WTC11 (cell line): ENCODE measurements around the gene INPP5A. TPM values are rescaled to one million over a fixed set of nuclear protein-coding genes. Genes with fewer than 3 reads are reported as not detected.

Source experiments
- ATAC-seq: fragments of 200-7000 bp; cut with Tn5 transposase; 2 replicates; pipeline ENCODE4 v1.10.0; 2021; ENCODE audit warnings: mild to moderate bottlenecking, moderate library complexity
- CTCF ChIA-PET: fragments of 300-600 bp; sonication (Branson Sonifier 250); formaldehyde crosslinking; loops from one replicate; lab custom pipeline; 2021; ENCODE audit warnings: antibody characterized with exemption; lab: Charles Lee
- POLR2A ChIA-PET: fragments of 350-600 bp; sonication (Branson Sonifier 250); formaldehyde crosslinking; loops from one replicate; lab custom pipeline; 2021; ENCODE audit warnings: antibody characterized with exemption; lab: Charles Lee
- DNase-seq: peaks from one replicate; pipeline ENCODE4 v3.0.0; 2021; ENCODE audit warnings: low spot score
- H3K27ac Mint-ChIP-seq: 2 replicates; pipeline ENCODE4 v1.8.0; 2021; ENCODE audit warnings: mixed read lengths
- H3K27me3 Mint-ChIP-seq: 2 replicates; pipeline ENCODE4 v1.8.0; 2021; ENCODE audit warnings: low read depth, mild to moderate bottlenecking, moderate library complexity, mixed read lengths
- H3K36me3 Mint-ChIP-seq: 2 replicates; pipeline ENCODE4 v1.8.0; 2021; ENCODE audit warnings: mixed read lengths
- H3K4me1 Mint-ChIP-seq: 2 replicates; pipeline ENCODE4 v1.8.0; 2022; ENCODE audit warnings: mixed read lengths
- H3K4me3 Mint-ChIP-seq: 2 replicates; pipeline ENCODE4 v1.8.0; 2021; ENCODE audit warnings: mild to moderate bottlenecking, moderate library complexity, mixed read lengths
- H3K9me3 Mint-ChIP-seq: 2 replicates; pipeline ENCODE4 v1.8.0; 2021; ENCODE audit warnings: mixed read lengths
- CREB1 ChIP-seq: sonication (generic); formaldehyde crosslinking; IDR thresholded peaks from 2 replicates; pipeline ENCODE4 v1.8.0; 2023; ENCODE audit warnings: mild to moderate bottlenecking, missing genetic modification reagents
- GTF2I ChIP-seq: fragments of 250-450 bp; sonication (Bioruptor Pico); conservative IDR thresholded peaks from 2 replicates; pipeline ENCODE4 v1.4.0; 2021; ENCODE audit warnings: mild to moderate bottlenecking
- NFATC4 ChIP-seq: fragments of 250-450 bp; sonication (Bioruptor Pico); IDR thresholded peaks from 2 replicates; pipeline ENCODE4 v1.9.0; 2021; ENCODE audit warnings: mild to moderate bottlenecking
- NFYB ChIP-seq: sonication (generic); formaldehyde crosslinking; conservative IDR thresholded peaks from 2 replicates; pipeline ENCODE4 v1.8.0; 2022; ENCODE audit warnings: low read depth, missing genetic modification reagents
- NR3C1 ChIP-seq: sonication (generic); formaldehyde crosslinking; conservative IDR thresholded peaks from 2 replicates; pipeline ENCODE4 v1.8.1; 2023; ENCODE audit warnings: low read depth, mild to moderate bottlenecking, missing genetic modification reagents
- SP1 ChIP-seq: sonication (generic); formaldehyde crosslinking; conservative IDR thresholded peaks from 2 replicates; pipeline ENCODE4 v1.8.1; 2022; ENCODE audit warnings: missing genetic modification reagents
- TCF7 ChIP-seq: sonication (generic); formaldehyde crosslinking; IDR thresholded peaks from 2 replicates; pipeline ENCODE4 v1.8.0; 2022; ENCODE audit warnings: mild to moderate bottlenecking, low read depth, missing genetic modification reagents, moderate library complexity
- ZNF121 ChIP-seq: sonication (generic); formaldehyde crosslinking; IDR thresholded peaks from 2 replicates; pipeline ENCODE4 v1.8.0; 2023; ENCODE audit warnings: missing genetic modification reagents
- total RNA-seq: library from RNA; stranded (reverse); gene quantifications from 3 replicates; pipeline ENCODE4 v1.2.3, GENCODE V29; 2021
- TF ChIP-seq, protein P1 (sequence below): fragments of 250-450 bp; sonication (Bioruptor Pico); IDR thresholded peaks from 2 replicates; pipeline ENCODE4 v1.9.0; 2021; ENCODE audit warnings: mild to moderate bottlenecking, borderline replicate concordance
- TF ChIP-seq, protein P2 (sequence below): sonication (generic); formaldehyde crosslinking; IDR thresholded peaks from 2 replicates; pipeline ENCODE4 v1.8.1; 2022; ENCODE audit warnings: mild to moderate bottlenecking, moderate library complexity, missing genetic modification reagents
- TF ChIP-seq, protein P3 (sequence below): sonication (generic); formaldehyde crosslinking; IDR thresholded peaks from 2 replicates; pipeline ENCODE4 v1.8.0; 2022; ENCODE audit warnings: mild to moderate bottlenecking, missing genetic modification reagents

The INPP5A gene
- total RNA-seq, 1 experiment from 2014 or later, result 22.1 TPM

DNA sequence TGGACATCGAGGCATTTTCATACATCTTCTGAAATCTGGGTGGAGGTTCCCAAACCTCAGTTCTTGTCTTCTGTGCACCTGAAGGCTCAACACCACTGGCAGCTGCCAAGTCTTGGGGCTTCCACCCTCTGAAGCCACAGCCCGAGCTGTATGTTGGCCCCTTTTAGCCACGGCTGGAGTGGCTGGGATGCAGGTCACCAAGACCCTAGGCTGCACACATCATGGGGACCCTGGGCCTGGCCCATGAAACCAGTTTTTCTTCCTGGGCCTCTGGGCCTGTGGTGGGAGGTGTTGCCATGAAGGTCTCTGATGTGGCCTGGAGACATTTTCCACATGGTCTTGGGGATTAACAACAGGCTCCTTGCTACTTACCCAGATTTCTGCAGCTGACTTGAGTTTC is 62.1 kb downstream of the INPP5A start:
- ChIA-PET POLR2A (no interaction called here), CTCF (no interaction called here)
- Mint-ChIP-seq H3K36me3 (peaks cover 43% of the 10 kb centered on the region), H3K4me1 (no peaks in the 10 kb centered on the region), H3K4me3 (no peak overlapping the region), H3K27me3 (peaks cover 48% of the 10 kb centered on the region), H3K27ac (no peak overlapping the region), H3K9me3 (peaks cover 66% of the 10 kb centered on the region)
- ATAC-seq (no peak), DNase-seq (no peak)
- TF ChIP-seq SP1 (CRISPR knock-in tag), result no peak
- TF ChIP-seq ZNF121 (CRISPR knock-in tag), result no peak
- TF ChIP-seq NR3C1 (CRISPR knock-in tag), result no peak
- TF ChIP-seq GTF2I (CRISPR knock-in tag), result no peak
- no peak for TF ChIP-seq TCF7 (CRISPR knock-in tag)
- TF ChIP-seq, protein P1, sequence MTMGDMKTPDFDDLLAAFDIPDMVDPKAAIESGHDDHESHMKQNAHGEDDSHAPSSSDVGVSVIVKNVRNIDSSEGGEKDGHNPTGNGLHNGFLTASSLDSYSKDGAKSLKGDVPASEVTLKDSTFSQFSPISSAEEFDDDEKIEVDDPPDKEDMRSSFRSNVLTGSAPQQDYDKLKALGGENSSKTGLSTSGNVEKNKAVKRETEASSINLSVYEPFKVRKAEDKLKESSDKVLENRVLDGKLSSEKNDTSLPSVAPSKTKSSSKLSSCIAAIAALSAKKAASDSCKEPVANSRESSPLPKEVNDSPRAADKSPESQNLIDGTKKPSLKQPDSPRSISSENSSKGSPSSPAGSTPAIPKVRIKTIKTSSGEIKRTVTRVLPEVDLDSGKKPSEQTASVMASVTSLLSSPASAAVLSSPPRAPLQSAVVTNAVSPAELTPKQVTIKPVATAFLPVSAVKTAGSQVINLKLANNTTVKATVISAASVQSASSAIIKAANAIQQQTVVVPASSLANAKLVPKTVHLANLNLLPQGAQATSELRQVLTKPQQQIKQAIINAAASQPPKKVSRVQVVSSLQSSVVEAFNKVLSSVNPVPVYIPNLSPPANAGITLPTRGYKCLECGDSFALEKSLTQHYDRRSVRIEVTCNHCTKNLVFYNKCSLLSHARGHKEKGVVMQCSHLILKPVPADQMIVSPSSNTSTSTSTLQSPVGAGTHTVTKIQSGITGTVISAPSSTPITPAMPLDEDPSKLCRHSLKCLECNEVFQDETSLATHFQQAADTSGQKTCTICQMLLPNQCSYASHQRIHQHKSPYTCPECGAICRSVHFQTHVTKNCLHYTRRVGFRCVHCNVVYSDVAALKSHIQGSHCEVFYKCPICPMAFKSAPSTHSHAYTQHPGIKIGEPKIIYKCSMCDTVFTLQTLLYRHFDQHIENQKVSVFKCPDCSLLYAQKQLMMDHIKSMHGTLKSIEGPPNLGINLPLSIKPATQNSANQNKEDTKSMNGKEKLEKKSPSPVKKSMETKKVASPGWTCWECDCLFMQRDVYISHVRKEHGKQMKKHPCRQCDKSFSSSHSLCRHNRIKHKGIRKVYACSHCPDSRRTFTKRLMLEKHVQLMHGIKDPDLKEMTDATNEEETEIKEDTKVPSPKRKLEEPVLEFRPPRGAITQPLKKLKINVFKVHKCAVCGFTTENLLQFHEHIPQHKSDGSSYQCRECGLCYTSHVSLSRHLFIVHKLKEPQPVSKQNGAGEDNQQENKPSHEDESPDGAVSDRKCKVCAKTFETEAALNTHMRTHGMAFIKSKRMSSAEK (CRISPR knock-in tag), result no peak

DNA sequence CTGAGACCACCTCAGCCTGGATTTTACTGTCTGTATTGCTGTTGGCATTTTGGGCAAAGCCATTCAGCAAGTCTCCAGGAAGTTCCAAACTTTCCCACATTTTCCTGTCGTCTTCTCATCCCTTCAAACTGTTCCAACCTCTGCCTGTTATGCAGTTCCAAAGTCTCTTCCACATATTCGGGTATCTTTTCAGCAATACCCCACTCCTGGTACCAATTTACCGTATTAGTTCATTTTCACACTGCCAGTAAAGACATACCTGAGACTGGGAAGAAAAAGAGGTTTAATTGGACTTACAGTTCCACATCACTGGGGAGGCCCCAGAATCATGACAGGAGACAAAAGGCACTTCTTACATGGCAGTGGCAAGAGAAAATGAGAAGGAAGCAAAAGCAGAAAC is 62.8 kb downstream of the INPP5A start:
- TF ChIP-seq, protein P2, sequence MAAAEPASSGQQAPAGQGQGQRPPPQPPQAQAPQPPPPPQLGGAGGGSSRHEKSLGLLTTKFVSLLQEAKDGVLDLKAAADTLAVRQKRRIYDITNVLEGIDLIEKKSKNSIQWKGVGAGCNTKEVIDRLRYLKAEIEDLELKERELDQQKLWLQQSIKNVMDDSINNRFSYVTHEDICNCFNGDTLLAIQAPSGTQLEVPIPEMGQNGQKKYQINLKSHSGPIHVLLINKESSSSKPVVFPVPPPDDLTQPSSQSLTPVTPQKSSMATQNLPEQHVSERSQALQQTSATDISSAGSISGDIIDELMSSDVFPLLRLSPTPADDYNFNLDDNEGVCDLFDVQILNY (CRISPR knock-in tag), result no peak
- TF ChIP-seq NFYB, result no peak
- TF ChIP-seq, protein P3, sequence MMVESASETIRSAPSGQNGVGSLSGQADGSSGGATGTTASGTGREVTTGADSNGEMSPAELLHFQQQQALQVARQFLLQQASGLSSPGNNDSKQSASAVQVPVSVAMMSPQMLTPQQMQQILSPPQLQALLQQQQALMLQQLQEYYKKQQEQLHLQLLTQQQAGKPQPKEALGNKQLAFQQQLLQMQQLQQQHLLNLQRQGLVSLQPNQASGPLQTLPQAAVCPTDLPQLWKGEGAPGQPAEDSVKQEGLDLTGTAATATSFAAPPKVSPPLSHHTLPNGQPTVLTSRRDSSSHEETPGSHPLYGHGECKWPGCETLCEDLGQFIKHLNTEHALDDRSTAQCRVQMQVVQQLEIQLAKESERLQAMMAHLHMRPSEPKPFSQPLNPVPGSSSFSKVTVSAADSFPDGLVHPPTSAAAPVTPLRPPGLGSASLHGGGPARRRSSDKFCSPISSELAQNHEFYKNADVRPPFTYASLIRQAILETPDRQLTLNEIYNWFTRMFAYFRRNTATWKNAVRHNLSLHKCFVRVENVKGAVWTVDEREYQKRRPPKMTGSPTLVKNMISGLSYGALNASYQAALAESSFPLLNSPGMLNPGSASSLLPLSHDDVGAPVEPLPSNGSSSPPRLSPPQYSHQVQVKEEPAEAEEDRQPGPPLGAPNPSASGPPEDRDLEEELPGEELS (CRISPR knock-in tag), result no peak
- TF ChIP-seq GTF2I (CRISPR knock-in tag), result no peak
- no peak for TF ChIP-seq NFATC4 (CRISPR knock-in tag)
- TF ChIP-seq, protein P1 (CRISPR knock-in tag), result no peak
- no peak for TF ChIP-seq CREB1 (CRISPR knock-in tag)
- no peak for ATAC-seq
- no peaks in the 10 kb centered on the region for H3K4me1 Mint-ChIP-seq
- DNase-seq, result no peak
- POLR2A ChIA-PET, result no interaction called here
- H3K36me3 Mint-ChIP-seq, result peaks cover 43% of the 10 kb centered on the region
- H3K27me3 Mint-ChIP-seq, result peaks cover 48% of the 10 kb centered on the region
- CTCF ChIA-PET, result no interaction called here
- no peak overlapping the region for H3K27ac Mint-ChIP-seq
- H3K9me3 Mint-ChIP-seq, result peaks cover 66% of the 10 kb centered on the region
- no peak overlapping the region for H3K4me3 Mint-ChIP-seq
